C4-2B (cell line): Measurements from ENCODE around the gene TRIM41.

Experiments used
- ZFX ChIP-seq: fragments of 450-650 bp; IDR thresholded peaks from 2 replicates; pipeline ENCODE4 v1.6.1; 2017
- TF ChIP-seq, protein P1 (sequence below): fragments of 450-650 bp; conservative IDR thresholded peaks from 2 replicates; pipeline ENCODE4 v1.5.1; 2017; ENCODE audit warnings: mild to moderate bottlenecking

DNA sequence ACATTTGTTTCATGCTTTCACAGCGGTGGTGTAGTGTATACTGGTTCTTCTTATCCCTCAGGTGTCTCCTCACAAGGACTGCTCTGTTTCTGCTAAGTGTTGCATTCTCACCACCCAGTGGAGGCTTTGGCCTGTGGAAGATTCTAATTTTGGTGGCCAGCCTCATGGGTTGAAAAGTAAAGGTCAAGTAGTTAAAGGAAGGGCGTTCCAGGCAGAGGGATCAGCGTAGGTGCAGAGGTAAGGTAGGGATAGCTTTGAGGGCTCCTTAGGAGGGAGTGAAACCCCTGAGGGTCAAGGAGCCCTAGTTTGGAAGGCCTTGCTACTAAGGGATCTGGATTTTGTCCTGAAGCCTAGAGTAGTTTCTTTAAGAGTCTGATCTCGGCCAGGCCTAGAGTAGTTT, 25.2 kb downstream of the TRIM41 start:
- TF ChIP-seq, protein P1, sequence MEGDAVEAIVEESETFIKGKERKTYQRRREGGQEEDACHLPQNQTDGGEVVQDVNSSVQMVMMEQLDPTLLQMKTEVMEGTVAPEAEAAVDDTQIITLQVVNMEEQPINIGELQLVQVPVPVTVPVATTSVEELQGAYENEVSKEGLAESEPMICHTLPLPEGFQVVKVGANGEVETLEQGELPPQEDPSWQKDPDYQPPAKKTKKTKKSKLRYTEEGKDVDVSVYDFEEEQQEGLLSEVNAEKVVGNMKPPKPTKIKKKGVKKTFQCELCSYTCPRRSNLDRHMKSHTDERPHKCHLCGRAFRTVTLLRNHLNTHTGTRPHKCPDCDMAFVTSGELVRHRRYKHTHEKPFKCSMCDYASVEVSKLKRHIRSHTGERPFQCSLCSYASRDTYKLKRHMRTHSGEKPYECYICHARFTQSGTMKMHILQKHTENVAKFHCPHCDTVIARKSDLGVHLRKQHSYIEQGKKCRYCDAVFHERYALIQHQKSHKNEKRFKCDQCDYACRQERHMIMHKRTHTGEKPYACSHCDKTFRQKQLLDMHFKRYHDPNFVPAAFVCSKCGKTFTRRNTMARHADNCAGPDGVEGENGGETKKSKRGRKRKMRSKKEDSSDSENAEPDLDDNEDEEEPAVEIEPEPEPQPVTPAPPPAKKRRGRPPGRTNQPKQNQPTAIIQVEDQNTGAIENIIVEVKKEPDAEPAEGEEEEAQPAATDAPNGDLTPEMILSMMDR = no peak
- no peak for TF ChIP-seq ZFX
